Measurements from ENCODE around the gene ADAMTS14.

Gene ADAMTS14

DNA sequence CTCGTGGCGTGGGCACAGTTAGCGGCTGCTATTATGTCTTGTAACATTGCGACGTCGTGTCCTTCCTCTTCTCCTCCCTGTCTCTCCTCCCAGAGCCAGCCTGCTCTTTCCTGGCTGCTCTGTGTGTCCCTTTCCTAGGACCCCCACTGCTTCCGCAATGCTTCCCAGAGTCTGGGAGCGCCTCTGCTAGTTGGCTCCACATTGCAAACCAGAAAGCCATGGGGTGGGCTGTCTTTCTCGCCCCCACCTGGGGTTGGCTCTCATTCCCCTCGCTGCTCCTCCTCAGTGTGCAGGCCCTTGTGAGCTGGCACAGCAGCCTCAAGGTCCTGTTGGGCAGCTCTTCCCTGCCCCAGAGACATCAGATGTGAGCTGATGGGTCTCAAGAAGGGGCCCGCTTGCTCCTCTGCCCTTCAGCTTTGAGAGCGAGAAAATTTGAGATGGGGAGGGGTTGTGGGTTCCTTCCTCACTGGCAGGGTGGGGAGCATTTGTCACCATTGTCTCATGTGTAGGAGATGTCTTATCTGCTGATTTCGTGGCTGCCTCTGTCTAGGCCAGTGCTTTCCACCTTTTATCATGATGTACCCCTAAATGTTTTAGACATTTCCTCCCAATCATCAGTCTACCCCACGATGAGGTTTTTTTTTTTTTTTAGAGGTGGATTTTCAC, 3.3 kb downstream of the ADAMTS14 start:
- no peak for DNase-seq (ENCODE audit: low spot score)

DNA sequence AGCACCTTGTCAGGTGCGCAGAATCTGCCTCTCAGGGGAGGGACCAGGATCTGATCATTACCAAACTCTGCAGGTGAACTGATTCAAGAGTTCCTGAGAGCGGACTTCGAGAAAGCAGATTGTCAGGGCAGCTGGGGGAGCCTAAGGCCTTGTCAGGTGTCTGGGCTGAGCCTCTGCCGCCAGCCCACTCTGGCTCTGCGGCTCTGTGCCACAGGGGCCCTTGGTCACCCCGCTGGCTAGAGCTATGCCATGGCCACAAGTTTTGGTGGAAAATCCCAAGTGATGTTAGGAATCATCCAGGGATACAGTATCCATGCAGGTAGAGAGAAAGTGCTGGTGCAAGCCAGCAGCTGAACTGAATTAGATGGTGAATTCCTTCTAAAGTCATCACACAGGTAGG, 4.2 kb downstream of the ADAMTS14 start:
- DNase-seq (ENCODE audit: low spot score), result no peak

DNA sequence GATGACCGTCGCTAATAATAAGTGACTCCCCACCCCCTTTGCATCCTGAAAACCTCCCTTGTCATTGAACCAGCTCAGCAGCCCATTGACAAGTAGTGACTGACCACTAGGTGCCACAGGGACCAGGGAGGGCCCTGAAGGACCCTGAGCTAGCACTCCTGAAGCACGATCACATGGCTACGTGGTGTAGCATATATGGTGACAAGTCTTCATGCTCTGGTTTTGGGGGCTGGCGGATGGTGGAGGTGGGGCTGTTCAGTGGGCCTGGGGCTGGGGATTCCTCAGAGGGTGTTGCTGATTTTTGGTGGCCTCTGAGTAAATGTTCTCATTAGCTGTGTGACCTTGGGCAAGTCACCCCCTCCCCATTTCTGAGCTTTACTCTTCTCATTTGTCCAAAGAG, 4.7 kb downstream of the ADAMTS14 start:
- no peak for DNase-seq (ENCODE audit: low spot score)

DNA sequence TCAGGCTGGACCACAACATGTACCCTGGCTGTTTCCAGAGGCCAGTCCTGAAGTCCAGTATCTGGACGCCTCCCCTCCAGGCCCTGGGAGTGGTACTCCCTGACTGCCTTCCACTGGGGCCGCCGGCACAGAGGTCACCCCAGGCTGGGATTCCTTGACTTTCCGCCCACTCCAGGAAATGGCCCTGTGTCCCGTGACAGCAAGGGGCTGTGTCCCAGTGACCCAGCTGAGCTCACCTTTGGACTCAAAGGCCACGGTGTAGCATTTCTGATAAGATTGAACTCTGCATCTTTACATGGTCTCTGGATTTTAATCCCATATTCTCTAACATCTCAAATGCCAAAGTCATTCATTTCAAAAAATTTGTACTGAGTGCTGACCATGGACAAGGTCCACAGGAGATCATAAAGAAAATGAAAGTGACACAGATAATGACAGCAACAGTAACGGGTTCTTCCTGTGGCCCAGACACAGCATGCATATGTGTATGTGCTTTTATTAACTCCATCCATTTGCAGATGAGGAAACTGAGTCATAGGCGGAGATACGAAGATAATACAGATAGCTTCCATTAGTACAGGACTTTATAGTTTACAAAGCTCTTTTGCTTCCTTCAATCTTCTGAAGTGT, 5.4 kb downstream of the ADAMTS14 start:
- no peak for DNase-seq (ENCODE audit: low spot score)

DNA sequence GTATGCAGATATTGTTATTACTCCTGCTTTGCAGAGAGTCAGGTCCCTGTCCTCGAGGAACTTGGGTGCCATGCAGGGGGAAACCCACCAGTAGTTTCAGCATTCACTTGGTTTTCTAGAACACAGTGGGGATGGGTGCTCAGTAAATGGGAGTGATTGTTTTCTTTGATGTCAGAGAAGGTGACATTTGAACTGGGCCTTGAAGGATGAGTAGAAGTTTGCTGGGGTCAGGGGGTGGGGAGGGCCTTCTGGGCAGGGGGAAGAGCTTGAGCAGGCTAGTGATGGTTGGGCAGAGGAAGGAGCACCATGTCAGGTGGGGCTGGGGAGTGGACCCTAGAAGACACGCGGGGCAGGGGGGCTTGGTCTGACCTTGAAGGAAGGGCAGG, 5.9 kb downstream of the ADAMTS14 start:
- DNase-seq (ENCODE audit: low spot score), result no peak

DNA sequence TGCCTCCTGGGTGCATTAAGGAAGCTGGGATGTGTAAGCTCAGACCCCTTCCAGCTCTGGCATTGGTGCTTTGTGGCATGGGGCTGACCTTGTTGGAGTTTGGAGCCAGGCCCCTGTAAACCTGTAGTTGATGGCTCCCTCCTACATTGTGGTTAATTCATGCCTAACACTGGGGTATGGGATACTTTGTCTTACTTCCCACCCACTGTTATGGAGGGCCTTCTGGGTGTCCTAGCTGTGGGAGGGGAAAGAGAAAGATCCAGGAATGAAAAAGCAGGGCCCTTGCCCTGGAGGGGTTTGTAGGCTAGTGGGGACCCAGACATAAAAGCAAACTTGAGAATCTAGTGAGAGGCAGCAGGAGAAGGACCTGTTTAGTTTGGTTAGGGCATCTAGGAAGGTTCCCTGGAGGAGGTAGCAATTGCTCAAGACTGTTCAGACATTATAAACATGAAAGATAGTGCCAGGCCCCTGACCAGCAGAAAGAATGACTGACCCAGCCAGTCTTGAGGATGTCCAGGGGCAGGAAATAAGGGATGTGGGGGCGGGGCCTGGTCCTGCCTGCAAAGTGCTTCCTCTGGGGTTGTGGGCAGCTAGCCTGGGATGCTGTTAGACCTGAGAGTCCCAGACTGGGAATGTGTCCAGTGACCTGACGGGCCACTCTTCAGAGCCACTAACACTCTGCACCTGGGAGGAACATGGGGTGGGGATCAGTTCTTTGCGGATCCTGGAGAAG, 6.6 kb downstream of the ADAMTS14 start:
- no peak for DNase-seq (ENCODE audit: low spot score)

DNA sequence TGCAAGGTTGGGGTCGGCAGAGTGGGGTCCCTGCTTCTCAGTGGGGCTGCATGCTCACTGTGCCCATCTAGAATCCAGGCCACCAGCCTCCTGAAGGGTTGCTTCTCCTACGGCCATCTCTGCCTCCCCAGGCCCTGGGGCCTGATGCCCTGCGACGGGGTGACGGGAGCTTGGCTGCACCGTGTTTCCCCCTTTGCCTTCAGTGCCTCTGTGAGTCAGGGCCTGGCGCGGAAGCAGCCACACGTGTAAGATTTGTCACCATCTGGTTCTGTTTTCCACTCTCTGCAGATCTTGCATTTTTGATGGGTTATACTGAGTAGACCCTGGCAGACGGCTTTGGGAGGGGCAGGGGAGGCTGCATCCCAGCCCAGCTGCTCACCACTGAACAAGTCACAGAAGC, 7.2 kb downstream of the ADAMTS14 start:
- DNase-seq (ENCODE audit: low spot score), result no peak

DNA sequence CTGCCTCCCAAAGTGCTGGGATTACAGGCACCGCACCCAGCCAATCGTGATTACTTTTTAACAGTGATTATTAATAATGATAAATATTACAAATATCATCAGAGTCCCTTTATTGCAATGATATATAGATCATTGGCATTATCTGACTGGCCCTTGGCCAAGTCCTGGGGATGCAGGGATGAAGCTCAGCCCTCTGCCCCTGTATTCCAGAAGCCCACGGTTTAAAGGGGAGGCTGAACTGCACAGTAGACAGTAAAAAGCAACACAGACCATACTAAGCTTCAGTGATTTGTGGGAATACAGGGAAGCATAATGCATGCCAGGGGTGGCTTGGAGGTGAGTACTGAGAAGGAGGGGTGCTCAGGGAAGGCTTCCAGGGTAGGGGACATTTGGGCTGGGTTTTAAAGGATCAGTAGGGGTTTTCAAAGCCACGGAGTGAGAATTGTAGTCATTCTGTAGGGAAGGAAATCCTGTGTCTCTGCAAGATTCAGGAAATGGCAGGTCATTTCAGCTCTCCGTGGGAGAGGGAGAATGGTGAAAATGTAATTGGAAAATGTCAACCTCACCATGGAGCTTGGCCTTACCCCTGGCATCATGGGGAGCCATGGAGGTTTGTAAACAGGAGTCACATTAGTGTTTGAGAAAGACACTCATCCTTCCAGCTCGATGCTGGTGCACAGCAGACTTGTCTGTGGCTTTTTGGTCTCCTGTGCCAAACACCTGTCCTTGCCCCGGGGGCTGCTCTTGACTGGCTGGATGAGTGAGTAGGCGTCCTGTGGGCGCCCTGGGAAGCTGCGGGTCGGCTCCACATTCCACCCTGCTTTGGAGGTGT, 8.8 kb downstream of the ADAMTS14 start:
- no peak for DNase-seq (ENCODE audit: low spot score)

DNA sequence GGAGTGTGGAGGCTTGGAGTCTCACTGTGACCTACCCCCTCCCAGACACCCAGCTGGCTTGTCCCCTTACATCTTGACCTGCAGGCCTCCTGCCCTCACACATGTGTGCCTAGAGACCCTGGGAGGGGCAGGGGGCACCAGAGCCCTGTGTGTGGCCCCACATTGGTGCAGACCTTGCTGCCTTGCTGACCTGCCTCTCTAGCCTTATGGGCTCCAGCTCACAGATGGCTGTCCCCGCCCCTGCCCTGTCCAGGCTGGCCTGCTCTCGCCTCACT, 9.4 kb downstream of the ADAMTS14 start:
- no peak for DNase-seq (ENCODE audit: low spot score)

DNA sequence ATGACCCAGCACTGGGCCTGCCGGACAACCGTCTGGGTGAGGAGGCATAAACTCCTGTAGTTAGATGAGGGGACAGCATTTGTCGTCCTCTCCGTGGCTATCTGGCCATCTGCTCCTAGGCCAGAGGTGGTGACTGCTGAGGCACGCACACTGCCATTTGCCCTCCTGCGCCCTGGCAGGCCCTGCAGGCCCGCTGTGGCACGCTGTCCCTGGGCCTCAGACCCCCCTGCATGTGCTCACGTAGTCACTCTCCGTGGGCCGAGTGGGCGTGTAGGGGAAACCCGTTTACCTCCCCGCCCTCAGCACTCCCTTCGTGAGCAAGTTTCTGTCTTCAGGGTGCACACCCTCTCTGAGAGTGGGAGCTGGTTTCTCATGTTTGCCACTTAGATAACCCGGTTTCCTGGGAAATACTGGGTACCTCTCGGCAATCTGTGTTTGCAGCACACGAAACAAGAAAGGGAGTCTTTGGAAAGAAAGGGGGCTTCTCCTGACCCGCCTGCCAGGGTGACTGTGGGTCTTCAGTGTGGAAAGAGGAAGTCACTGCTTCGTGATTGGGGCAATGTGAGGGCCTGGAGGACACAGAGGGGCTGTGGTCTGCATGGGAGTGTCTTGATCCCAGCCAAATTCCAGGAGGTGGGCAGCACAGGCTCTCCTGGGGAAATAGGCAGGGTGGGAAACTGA, 10.8 kb downstream of the ADAMTS14 start:
- no peak for DNase-seq (ENCODE audit: low spot score)

DNA sequence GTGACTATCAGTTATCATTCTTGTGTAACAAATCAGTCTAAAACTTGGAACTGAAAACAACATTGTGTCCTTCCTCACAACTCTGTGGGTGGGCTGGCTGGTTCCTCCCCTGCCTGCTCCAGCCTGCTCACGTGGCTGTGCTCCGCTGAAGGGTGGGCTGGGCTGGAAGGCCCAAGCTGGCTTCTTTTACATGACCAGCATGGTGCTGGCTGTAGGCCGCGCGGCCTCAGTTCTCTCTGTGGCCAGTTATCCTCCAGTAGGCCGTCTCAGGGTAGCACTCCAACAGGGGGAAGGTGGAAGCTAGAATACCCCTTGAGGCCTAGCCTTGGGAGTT, 11.3 kb downstream of the ADAMTS14 start:
- no peak for DNase-seq (ENCODE audit: low spot score)

DNA sequence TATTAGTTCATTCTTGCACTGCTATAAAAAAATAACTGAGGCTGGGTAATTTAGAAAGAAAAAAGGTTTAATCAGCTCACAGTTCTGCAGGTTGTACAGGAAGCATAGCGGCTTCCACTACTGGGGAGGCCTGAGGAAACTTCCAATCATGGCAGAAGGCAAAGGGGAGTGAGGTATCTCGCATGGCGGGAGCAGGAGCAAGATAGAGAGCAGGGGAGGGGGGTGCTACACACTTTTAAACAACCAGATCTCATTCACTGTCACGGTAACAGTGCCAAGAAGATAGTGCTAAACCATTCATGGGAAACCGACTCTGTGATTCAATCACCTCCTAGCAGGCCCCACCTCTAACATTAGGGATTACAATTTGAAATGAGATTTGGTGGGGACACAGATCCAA, 11.6 kb downstream of the ADAMTS14 start:
- no peak for DNase-seq (ENCODE audit: low spot score)

DNA sequence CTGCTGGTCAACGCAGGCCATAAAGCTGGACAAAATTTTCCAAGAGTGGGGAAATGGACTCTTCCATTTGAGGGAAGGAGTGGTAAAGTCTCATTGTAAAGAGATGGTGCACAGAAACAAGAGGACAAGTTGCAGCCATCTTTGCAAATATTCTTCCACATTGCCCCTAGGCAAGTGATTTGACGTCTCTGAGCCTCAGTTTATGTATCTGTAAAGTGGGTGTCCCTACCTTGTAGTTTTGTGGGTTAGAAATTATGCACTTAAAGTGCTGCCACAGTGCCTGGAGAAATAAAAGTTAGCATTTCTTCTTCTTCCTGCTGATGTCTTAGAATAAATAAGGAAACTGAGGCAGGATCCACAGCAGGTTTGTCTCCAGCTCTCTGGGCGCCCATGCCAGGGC, 12.1 kb downstream of the ADAMTS14 start:
- DNase-seq (ENCODE audit: low spot score), result no peak

DNA sequence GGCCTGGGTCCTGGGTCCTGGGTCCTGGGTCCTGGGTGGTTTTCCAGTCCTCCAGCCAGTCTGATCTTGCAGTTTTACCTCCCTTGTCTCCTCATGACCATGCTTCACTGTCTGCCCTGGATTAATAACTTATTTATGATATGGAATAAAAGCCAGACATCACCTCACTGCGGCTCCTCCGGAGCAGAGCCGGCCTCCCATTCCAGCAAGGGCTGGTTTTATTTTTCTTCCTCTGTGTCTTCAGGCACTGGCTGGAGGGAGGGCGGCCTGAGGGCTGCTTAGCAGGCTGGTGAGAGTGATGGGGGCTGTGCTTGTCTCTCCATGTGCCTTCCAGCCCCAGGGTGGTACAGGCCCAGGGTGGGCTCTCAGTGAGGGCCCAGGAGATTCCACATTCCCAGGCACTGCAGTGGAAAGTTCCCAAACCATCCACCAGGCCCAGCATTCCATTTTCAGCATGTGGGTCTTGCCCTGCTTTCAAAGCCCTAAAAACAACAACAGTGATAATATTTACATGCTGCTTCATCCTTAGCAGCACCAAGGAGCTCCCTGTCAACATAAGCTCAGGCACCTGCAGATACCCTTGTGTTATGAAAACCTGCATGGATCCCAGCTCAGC, 12.6 kb downstream of the ADAMTS14 start:
- no peak for DNase-seq (ENCODE audit: low spot score)

DNA sequence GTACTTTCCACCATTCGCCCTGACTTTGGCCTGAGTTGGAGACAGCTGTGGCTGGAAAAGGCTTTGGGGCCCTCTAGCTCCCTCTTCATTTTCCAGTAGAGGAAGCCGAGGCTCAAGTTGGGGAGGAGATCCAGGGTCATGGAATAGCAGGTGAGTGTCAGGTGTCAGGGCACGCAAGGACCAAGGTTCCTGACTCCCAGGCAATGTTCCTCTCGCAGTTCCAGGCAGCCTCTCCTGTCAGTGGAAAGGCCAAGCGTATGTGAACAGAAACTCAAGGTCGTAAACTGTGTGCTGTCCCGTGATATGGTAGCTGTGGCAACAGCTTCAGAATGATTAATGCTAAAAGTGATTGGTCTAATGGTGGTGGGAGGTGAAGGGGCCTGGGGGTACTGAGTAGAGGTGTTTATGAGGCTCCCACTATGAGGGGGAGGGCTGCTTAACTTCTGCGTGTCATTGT, 13.2 kb downstream of the ADAMTS14 start:
- no peak for DNase-seq (ENCODE audit: low spot score)

DNA sequence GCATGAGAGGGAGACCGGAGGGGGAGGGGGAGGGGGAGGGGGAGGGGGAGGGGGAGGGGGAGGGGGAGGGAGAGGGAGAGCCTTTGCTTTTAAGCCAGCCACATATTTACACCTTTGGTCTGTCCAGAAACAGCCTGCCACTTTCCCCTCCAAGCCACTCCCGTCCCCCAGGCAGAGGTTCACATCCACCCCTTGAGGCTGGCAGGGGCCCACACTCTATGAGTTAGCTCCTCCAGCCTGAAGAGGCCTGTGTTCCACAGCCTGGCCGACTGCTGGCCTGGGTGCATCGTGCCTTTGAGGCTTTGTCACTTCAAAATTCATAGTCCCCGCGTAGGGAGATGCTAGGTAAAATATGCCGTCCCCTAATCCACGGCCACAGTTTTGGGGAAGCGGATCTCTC, 16.5 kb downstream of the ADAMTS14 start:
- DNase-seq (ENCODE audit: low spot score), result no peak

DNA sequence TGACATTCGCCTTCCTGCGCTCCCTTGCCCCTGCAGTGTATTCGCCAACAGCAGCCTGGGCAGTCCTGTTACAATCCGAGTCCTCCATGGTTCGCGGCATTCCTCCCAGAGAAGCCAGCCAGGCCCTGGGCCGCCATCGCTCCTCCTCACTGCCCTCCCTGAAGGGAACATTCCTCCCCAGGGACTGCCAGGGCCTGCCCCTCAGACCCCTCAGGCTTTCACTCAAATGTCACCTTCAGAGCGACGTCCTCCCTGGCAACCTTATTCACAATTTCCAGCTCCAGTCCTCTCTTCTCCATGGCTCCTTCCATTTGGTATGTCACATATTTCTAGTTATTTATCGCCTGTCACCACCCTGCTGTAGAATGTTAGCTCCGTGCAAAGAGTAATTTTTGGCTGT, 17.4 kb downstream of the ADAMTS14 start:
- DNase-seq (ENCODE audit: low spot score), result no peak

DNA sequence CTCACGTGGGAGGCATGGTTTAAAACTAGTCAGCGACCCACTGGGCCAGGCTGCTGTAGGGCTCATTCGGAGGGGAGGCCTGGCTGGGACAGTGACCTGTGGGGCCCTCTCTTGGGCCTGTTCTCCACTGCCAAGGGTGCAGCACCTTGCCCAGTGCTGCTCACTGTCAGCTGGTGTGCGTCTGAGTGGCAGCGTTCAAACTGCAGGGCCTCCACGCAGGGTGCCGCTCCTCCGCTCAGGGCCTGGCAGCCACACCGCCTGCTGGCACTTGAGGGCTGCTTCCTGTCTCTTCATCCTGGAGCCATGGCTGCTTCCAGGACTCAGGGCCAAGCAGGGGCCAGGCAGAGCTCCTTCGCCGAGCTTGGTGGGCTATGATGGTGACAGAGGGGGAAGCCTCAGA, 18.3 kb downstream of the ADAMTS14 start:
- no peak for DNase-seq (ENCODE audit: low spot score)

DNA sequence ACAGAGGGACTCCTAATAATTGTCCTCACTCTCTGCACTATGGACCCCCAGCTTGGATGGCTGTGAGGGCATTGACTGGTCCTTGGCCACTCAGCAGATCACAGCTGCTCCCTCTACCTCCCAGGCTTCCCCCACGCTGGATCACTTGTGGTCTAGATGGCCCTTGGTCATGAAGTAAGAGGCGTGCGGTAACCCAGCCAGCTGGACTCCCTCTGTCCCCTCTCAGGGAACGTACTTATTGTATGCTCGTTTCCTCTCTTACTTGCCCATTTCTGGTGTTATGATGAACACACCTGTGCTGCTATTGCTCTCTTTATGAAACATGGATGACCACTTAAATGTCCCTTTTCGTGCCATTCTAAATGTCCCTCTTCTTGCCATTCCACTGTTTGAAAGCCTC, 19.3 kb downstream of the ADAMTS14 start:
- no peak for DNase-seq (ENCODE audit: low spot score)

DNA sequence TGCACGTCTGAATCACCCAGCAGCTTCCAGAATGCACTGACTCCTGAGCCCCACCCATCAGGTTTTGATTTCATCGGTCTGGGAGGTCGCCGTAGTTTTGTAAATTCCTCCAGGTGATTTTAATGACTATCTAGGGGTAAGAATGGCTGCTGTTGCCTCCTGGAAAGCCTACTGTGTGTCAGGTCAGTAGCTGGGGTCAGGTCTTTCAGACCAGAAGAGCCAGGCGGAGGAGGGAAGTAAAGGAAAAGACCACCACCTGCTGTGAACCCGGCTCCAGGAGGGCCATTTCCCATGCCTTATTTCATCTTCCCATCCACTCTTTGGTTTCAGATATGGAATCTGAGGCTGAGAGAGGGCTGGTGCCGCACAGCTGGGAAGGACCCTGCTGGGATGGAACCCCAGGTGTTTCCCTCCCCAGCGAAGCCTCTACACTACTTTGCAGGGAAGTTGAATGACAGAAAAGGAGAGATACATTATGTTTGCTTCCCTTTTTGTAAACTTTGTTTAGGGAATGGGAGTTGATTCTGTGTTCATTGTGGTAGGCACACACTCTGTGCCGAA, 19.8 kb downstream of the ADAMTS14 start:
- DNase-seq (ENCODE audit: low spot score), result no peak

DNA sequence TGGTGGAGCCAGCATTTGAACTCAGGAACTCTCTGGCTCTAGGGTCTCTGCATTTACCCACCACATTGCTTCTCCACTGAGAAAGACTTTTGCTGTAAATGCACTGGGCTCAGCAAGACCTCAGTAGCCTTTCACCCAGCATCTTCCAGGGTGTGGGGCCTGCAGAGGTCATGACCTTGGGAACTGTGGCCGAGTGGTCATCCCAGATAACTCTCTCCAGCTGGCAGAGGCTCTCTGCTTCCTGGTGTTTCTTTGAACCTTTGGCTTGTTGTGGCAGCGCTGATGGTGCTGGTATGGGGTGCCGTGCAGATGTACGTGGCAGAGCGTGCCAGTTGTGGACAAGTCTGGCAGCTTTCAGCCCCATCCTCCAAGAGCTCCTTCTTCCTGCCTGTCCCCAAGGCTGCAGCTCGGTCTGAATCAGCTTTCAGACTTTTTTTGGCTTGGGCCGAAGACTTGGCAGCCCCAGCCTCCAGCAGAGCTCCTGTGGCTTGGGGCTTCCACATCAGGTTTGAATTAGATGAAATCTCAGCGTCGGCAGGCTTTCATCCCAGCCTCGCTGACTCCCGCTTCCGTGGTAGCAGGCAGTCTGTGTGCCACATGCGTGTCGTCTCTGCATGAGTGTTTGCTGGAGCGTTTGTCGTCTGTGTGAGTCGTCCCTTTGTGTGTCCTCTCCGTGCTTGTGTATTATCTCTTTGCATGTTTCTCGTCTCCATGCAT, 21.5 kb downstream of the ADAMTS14 start:
- DNase-seq (ENCODE audit: low spot score), result peak; percentile 60
